ENCODE data around the gene DTNBP1. TPM values are rescaled to one million over a fixed set of nuclear protein-coding genes. Genes with fewer than 3 reads are reported as not detected.

The DTNBP1 gene
- total and polyA plus RNA-seq, 2 of the 8 experiments (the other 6 are each of a cell fraction or from before 2014, with no cell fraction given) = 13.5 to 22.1 TPM

GRCh38 chr6:15480525-15480924, 182.3 kb downstream of the DTNBP1 start (continued):
- TF ChIP-seq CHD7 (IDR thresholded peaks at IDR 0.05; ENCODE audit: insufficient replicate concordance, low read length) (no peak), RXRA (IDR thresholded peaks at IDR 0.05; ENCODE audit: insufficient read depth, low read depth, low read length) (no peak), KDM4A (IDR thresholded peaks at IDR 0.05; ENCODE audit: low read depth, low read length, severe bottlenecking) (no peak), TAF7 (optimal IDR thresholded peaks at IDR 0.05; ENCODE audit: borderline replicate concordance, low read depth, low read length) (no peak), SIX5 (IDR thresholded peaks at IDR 0.05; ENCODE audit: low read depth, low read length) (no peak), MAX (IDR thresholded peaks at IDR 0.05) (no peak), GABPA (IDR thresholded peaks at IDR 0.05; ENCODE audit: borderline replicate concordance, insufficient read depth, low read length) (no peak), ZNF274 (IDR thresholded peaks at IDR 0.05; ENCODE audit: borderline replicate concordance, extremely low read depth, low read length) (no peak), CTCF (IDR thresholded peaks at IDR 0.05; ENCODE audit: control extremely low read depth in 1 of 3, insufficient read depth in 1 of 3, low read depth in 1 of 3, low read length in 3 of 3) (no peak)
